Adrenal gland (tissue), 5 donors: ENCODE measurements around the gene C7orf57.

Experiments used
- POLR2A ChIP-seq, 2 donors: fragments of 450-650 bp; IDR thresholded peaks; one replicate each; pipeline ENCODE4 v1.6.1; 2017; ENCODE audit warnings: antibody characterized with exemption in 2 of 2, mild to moderate bottlenecking in 2 of 2, moderate library complexity in 1 of 2
- TF ChIP-seq, protein P1 (sequence below), 6 experiments: fragments of 450-650 bp in 4 of 6; fragments of 200-600 bp in 2 of 6; sonication (generic) in 1 of 6; IDR thresholded peaks; 1 replicate in 5 of 6; 2 replicates in 1 of 6; pipeline versions ENCODE4 v1.5.1 to v1.8.0; 2016 to 2021; ENCODE audit warnings: antibody characterized with exemption in 6 of 6, mild to moderate bottlenecking in 2 of 6, moderate library complexity in 1 of 6
- donor health status: DM: no; HTN: no; CAD: no.

- TF ChIP-seq POLR2A (IDR thresholded peaks at IDR 0.05) = no peak
- TF ChIP-seq, protein P1, sequence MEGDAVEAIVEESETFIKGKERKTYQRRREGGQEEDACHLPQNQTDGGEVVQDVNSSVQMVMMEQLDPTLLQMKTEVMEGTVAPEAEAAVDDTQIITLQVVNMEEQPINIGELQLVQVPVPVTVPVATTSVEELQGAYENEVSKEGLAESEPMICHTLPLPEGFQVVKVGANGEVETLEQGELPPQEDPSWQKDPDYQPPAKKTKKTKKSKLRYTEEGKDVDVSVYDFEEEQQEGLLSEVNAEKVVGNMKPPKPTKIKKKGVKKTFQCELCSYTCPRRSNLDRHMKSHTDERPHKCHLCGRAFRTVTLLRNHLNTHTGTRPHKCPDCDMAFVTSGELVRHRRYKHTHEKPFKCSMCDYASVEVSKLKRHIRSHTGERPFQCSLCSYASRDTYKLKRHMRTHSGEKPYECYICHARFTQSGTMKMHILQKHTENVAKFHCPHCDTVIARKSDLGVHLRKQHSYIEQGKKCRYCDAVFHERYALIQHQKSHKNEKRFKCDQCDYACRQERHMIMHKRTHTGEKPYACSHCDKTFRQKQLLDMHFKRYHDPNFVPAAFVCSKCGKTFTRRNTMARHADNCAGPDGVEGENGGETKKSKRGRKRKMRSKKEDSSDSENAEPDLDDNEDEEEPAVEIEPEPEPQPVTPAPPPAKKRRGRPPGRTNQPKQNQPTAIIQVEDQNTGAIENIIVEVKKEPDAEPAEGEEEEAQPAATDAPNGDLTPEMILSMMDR (IDR thresholded peaks at IDR 0.05) = no peak
Observed at GRCh38 chr7:48045195-48045765, 9.9 kb downstream of the C7orf57 start.
